ENCODE results near the gene CSNK1G1. TPM values are rescaled to one million over a fixed set of nuclear protein-coding genes. Genes with fewer than 3 reads are reported as not detected.
A peak's percentile ranks its signal among the peaks of the same experiment; 100 is the strongest.

The CSNK1G1 gene
- polyA plus RNA-seq, 1 experiment, result 8.0 TPM

DNA sequence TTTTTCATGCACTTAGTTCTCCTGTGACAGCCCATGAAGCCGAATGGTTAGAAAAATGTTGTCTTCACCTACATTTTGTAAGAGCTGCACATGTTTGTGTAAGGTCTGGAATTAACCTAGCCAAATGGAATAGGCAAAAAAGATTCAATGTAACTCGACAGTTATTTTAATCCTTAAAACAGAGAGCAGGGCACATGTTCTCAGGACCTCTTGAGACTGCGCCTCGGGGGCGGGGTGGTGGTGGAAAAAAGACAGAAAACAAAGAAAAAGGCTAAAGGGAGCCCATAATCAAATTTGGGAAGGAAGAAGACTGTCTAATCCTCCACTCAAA, 702 bp upstream of the CSNK1G1 start:
- TF ChIP-seq, protein P1, sequence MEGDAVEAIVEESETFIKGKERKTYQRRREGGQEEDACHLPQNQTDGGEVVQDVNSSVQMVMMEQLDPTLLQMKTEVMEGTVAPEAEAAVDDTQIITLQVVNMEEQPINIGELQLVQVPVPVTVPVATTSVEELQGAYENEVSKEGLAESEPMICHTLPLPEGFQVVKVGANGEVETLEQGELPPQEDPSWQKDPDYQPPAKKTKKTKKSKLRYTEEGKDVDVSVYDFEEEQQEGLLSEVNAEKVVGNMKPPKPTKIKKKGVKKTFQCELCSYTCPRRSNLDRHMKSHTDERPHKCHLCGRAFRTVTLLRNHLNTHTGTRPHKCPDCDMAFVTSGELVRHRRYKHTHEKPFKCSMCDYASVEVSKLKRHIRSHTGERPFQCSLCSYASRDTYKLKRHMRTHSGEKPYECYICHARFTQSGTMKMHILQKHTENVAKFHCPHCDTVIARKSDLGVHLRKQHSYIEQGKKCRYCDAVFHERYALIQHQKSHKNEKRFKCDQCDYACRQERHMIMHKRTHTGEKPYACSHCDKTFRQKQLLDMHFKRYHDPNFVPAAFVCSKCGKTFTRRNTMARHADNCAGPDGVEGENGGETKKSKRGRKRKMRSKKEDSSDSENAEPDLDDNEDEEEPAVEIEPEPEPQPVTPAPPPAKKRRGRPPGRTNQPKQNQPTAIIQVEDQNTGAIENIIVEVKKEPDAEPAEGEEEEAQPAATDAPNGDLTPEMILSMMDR (IDR thresholded peaks at IDR 0.05; ENCODE audit: insufficient read depth, low read depth, low read length), result no peak
- ChIA-PET POLR2A (no interaction called here), CTCF (interaction anchor here (0.7 to 1.4 kb wide), 8 partner anchors 9 to 323 kb away, joined by 3 to 6 read pairs (median 4); no protein-coding TSS in a partner anchor)
- no peak for DNase-seq (ENCODE audit: low read depth)
- H3K4me3 ChIP-seq (ENCODE audit: low read depth, low read length), result peak overlapping the region; percentile 96
- no peaks in the 10 kb centered on the region for H3K27me3 ChIP-seq (ENCODE audit: control insufficient read depth, insufficient read depth, low read length)
- H3K36me3 ChIP-seq (ENCODE audit: control insufficient read depth, insufficient read depth, low read length), result no peaks in the 10 kb centered on the region

DNA sequence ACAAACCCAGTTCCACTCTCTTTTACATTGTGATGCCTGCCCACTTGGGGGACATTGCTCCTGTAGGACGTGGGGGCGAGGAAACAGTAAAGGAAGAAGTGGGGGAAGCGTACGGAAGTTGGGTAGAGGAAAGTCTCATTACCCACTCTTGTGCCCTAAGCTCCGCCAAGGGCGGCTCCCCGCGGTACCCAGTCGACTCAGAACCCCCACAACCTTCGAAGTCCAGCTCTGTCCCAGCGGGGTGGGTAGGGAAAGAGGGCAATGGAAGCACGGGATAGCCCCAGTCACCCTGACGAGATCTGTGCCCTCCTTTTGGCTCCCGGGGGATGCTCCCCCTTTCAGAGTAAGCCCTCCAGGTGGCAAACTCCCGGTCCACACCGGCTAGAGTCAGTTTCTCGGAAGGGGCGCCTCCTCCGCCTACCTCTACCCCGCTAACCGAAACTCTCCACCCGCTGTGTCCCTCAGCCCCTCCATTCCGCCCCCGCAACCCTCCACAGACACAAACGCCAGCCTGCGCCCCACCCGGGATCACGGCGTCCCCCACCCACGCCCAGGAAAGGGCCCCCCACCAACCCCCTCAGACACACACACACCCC, 527 bp downstream of the CSNK1G1 start:
- TF ChIP-seq, protein P1 (IDR thresholded peaks at IDR 0.05; ENCODE audit: insufficient read depth, low read depth, low read length), result no peak
- no peaks in the 10 kb centered on the region for H3K36me3 ChIP-seq (ENCODE audit: control insufficient read depth, insufficient read depth, low read length)
- POLR2A ChIA-PET, result no interaction called here
- CTCF ChIA-PET, result interaction anchor here (0.7 to 1.9 kb wide), 9 partner anchors 8 to 324 kb away, joined by 3 to 9 read pairs (median 4); no protein-coding TSS in a partner anchor
- no peaks in the 10 kb centered on the region for H3K27me3 ChIP-seq (ENCODE audit: control insufficient read depth, insufficient read depth, low read length)
- peak overlapping the region; percentile 96 for H3K4me3 ChIP-seq (ENCODE audit: low read depth, low read length)
- DNase-seq (ENCODE audit: low read depth), result no peak

DNA sequence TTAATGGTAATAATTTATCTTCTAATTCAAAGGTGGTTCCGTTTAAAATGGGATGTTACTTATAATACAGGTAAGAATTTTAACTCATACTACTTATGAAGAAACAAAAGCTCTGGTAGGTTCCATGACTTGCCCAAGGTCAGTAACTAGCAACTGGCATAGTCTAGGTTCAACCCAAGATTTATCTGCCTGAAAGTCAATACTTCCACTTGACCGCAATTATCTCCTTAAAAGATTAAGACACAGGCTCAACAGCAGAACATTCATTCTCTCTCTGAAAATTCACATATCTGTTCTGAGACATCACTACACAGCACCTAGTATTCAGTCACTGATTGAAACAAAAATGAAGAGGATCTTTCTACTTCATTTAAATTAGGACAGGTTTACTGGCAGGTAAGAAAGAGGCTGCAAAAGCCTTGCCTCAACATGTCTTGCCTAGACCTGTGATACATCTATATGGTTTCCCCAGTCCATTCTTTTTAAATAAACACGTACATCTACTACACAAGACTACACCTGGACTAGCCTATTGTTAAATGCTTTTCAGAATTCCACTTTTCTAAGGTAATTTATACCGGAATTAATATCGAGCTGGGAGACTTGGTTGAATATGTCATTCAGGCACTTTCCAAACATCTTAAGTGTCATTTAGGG, 1.2 kb downstream of the CSNK1G1 start:
- DNase-seq (ENCODE audit: low read depth), result no peak
- TF ChIP-seq, protein P1 (IDR thresholded peaks at IDR 0.05; ENCODE audit: insufficient read depth, low read depth, low read length), result no peak
- ChIA-PET CTCF (interaction anchor here (0.9 to 1.9 kb wide), 2 partner anchors 145 to 154 kb away, joined by 3 to 9 read pairs; no protein-coding TSS in a partner anchor), POLR2A (no interaction called here)
- Histone ChIP-seq H3K27me3 (ENCODE audit: control insufficient read depth, insufficient read depth, low read length) (no peaks in the 10 kb centered on the region), H3K36me3 (ENCODE audit: control insufficient read depth, insufficient read depth, low read length) (no peaks in the 10 kb centered on the region), H3K4me3 (ENCODE audit: low read depth, low read length) (peak overlapping the region; percentile 96)

DNA sequence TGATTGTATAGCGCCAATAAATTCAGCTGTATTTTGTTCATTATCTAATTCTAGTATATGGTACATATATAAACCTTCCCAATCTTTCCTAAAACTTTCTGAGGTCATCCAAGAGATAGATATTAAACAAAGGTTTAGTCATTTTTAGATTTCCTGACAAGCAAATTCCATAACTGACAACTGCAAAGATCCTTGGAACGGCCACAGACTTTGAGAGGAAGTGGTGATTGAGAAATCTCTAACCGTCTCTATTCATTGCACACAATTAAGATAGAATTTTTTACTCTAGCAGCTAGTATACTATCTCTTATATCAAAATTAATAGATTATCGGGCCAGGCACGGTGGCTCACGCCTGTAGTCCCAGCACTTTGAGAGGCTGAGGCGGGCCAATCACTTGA, 4.7 kb downstream of the CSNK1G1 start:
- H3K4me3 ChIP-seq (ENCODE audit: low read depth, low read length), result no peak overlapping the region
- no peaks in the 10 kb centered on the region for H3K27me3 ChIP-seq (ENCODE audit: control insufficient read depth, insufficient read depth, low read length)
- DNase-seq (ENCODE audit: low read depth), result no peak
- ChIA-PET POLR2A (no interaction called here), CTCF (interaction anchor here (1.2 kb wide), 1 partner anchor 363 kb away, joined by 3 read pairs; no protein-coding TSS in a partner anchor)
- no peaks in the 10 kb centered on the region for H3K36me3 ChIP-seq (ENCODE audit: control insufficient read depth, insufficient read depth, low read length)
- TF ChIP-seq, protein P1 (IDR thresholded peaks at IDR 0.05; ENCODE audit: insufficient read depth, low read depth, low read length), result no peak

DNA sequence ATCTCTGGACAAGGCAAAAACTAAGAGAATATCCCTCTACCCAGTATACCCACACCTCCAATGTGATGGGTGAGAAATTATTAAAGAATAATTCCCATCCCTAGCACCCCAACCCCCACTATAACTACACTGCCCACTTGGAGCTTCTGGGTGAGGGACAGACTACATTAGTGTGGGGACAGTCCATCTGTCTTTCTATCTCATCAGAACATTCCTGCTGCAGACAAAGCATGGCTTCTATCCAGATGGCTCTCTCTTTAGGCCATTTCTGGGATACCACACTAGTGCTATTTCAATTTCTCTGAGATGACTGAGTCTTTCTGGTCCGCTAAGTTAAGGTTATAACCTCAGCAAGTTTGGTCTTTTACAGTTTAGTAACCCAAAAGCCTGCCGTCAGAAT, 6.6 kb downstream of the CSNK1G1 start:
- ChIA-PET POLR2A (no interaction called here), CTCF (no interaction called here)
- TF ChIP-seq, protein P1 (IDR thresholded peaks at IDR 0.05; ENCODE audit: insufficient read depth, low read depth, low read length), result no peak
- no peak for DNase-seq (ENCODE audit: low read depth)
- Histone ChIP-seq H3K27me3 (ENCODE audit: control insufficient read depth, insufficient read depth, low read length) (no peaks in the 10 kb centered on the region), H3K36me3 (ENCODE audit: control insufficient read depth, insufficient read depth, low read length) (no peaks in the 10 kb centered on the region), H3K4me3 (ENCODE audit: low read depth, low read length) (no peak overlapping the region)
